HEK293T (cell line): ENCODE measurements around the gene POLD3.

Experiments
- CTCF ChIA-PET: fragments of 350-600 bp; formaldehyde crosslinking; extraction: SDS; loops from one replicate; lab custom pipeline; 2021; ENCODE audit warnings: antibody characterized with exemption, inconsistent platforms; lab: Yijun Ruan, JAX
- POLR2A ChIA-PET: fragments of 350-600 bp; formaldehyde crosslinking; extraction: SDS; loops from one replicate; lab custom pipeline; 2020; ENCODE audit warnings: antibody characterized with exemption, inconsistent platforms; lab: Yijun Ruan, JAX
- DNase-seq: peaks from one replicate; pipeline ENCODE4 v3.0.0; 2012; ENCODE audit warnings: mixed read lengths; ENCODE audit errors: extremely low spot score
- ARNT ChIP-seq: fragments of 450-650 bp; IDR thresholded peaks from 2 replicates; pipeline ENCODE4 v1.6.1; 2017; ENCODE audit warnings: mild to moderate bottlenecking
- BHLHE40 ChIP-seq: fragments of 450-650 bp; IDR thresholded peaks from 2 replicates; pipeline ENCODE4 v1.6.1; 2016; ENCODE audit warnings: mild to moderate bottlenecking, moderate library complexity, borderline replicate concordance
- CTBP1 ChIP-seq: fragments of 450-650 bp; IDR thresholded peaks from 2 replicates; pipeline ENCODE4 v1.6.1; 2016; ENCODE audit warnings: borderline replicate concordance
- ELF4 ChIP-seq: fragments of 450-650 bp; IDR thresholded peaks from 2 replicates; pipeline ENCODE4 v1.6.1; 2017; ENCODE audit warnings: antibody characterized with exemption
- FOXA1 ChIP-seq: fragments of 450-650 bp; IDR thresholded peaks from 2 replicates; pipeline ENCODE4 v1.6.1; 2016; ENCODE audit warnings: mild to moderate bottlenecking
- FOXK2 ChIP-seq: fragments of 450-650 bp; IDR thresholded peaks from 2 replicates; pipeline ENCODE4 v1.6.1; 2016; ENCODE audit warnings: mild to moderate bottlenecking
- FOXM1 ChIP-seq: fragments of 450-650 bp; IDR thresholded peaks from 2 replicates; pipeline ENCODE4 v1.6.1; 2017; ENCODE audit warnings: mild to moderate bottlenecking, borderline replicate concordance
- HDGF ChIP-seq: fragments of 450-650 bp; IDR thresholded peaks from 2 replicates; pipeline ENCODE4 v1.6.1; 2017; ENCODE audit warnings: antibody characterized with exemption, borderline replicate concordance
- L3MBTL2 ChIP-seq: fragments of 450-650 bp; conservative IDR thresholded peaks from 2 replicates; pipeline ENCODE4 v1.6.1; 2016; ENCODE audit warnings: mild to moderate bottlenecking
- LEF1 ChIP-seq: fragments of 450-650 bp; IDR thresholded peaks from 2 replicates; pipeline ENCODE4 v1.6.1; 2017; ENCODE audit warnings: mild to moderate bottlenecking, borderline replicate concordance
- NFRKB ChIP-seq: fragments of 450-650 bp; IDR thresholded peaks from 2 replicates; pipeline ENCODE4 v1.6.1; 2016; ENCODE audit warnings: mild to moderate bottlenecking, moderate library complexity
- PKNOX1 ChIP-seq: fragments of 450-650 bp; IDR thresholded peaks from 2 replicates; pipeline ENCODE4 v1.6.1; 2016
- SP1 ChIP-seq: fragments of 450-650 bp; IDR thresholded peaks from 2 replicates; pipeline ENCODE4 v1.6.1; 2017
- SUZ12 ChIP-seq: fragments of 450-650 bp; IDR thresholded peaks from 2 replicates; pipeline ENCODE4 v1.6.1; 2016; ENCODE audit warnings: mild to moderate bottlenecking
- TARDBP ChIP-seq: fragments of 450-650 bp; IDR thresholded peaks from 2 replicates; pipeline ENCODE4 v1.6.1; 2016
- ZNF384 ChIP-seq: fragments of 450-650 bp; IDR thresholded peaks from 2 replicates; pipeline ENCODE4 v1.6.1; 2016

The POLD3 gene

GRCh38 chr11:74592441-74593362 is at the start of gene POLD3:
Gene POLD3 (plus strand): TSS chr11:74592582. CDS start chr11:74592659, 77 bp downstream.
- DNase-seq = peak; percentile 92
- ChIA-PET CTCF (no interaction called here), POLR2A (interaction anchor here (0.6 to 1.5 kb wide), 13 partner anchors 10 to 610 kb away, joined by 3 to 17 read pairs (median 3); partner anchors contain the start of genes LIPT2, PGM2L1 and UCP2)
- TF ChIP-seq L3MBTL2 (peak; percentile 66), HDGF (no peak), PKNOX1 (peak; percentile 65)

GRCh38 chr11:74543991-74544390 is 48.4 kb upstream of the POLD3 start:
- CTCF ChIA-PET = no interaction called here
- POLR2A ChIA-PET = no interaction called here

GRCh38 chr11:74546752-74547151 is 45.6 kb upstream of the POLD3 start:
- no peak for DNase-seq
- ChIA-PET POLR2A (no interaction called here), CTCF (no interaction called here)
- TF ChIP-seq PKNOX1 = no peak
- no peak for TF ChIP-seq LEF1
- TF ChIP-seq ZNF384 = no peak
- no peak for TF ChIP-seq FOXA1
- TF ChIP-seq L3MBTL2 = no peak
- TF ChIP-seq SUZ12 = no peak
- TF ChIP-seq ARNT = no peak
- TF ChIP-seq ELF4 = no peak

More at GRCh38 chr11:74543991-74544390, 48.4 kb upstream of the POLD3 start:
- TF ChIP-seq ARNT (no peak), CTBP1 (no peak), PKNOX1 (no peak), SP1 (no peak), ZNF384 (no peak), FOXK2 (no peak), NFRKB (no peak), SUZ12 (no peak), TARDBP (no peak)
- no peak for DNase-seq

GRCh38 chr11:74550991-74551753 is 41.2 kb upstream of the POLD3 start:
- ChIA-PET POLR2A (interaction anchor here (0.6 to 1.7 kb wide), 4 partner anchors 36 to 974 kb away, joined by 3 to 5 read pairs (median 4); partner anchors contain the start of genes GDPD5, LIPT2 and POLD3), CTCF (interaction anchor here (1.5 kb wide), 1 partner anchor 20 kb away, joined by 8 read pairs; no protein-coding TSS in a partner anchor)
- TF ChIP-seq TARDBP (no peak), SUZ12 (no peak), BHLHE40 (no peak), LEF1 (no peak), L3MBTL2 (no peak), SP1 (no peak), FOXA1 (no peak), FOXM1 (no peak), HDGF (no peak)
- DNase-seq = no peak

- CTCF ChIA-PET = interaction anchor here (1.5 kb wide), 1 partner anchor 19 kb away, joined by 8 read pairs; no protein-coding TSS in a partner anchor
- no peak for DNase-seq
- no peak for TF ChIP-seq SP1
- no peak for TF ChIP-seq TARDBP
- no peak for TF ChIP-seq ARNT
- TF ChIP-seq PKNOX1 = no peak
- TF ChIP-seq ZNF384 = no peak
- no peak for TF ChIP-seq FOXA1
- TF ChIP-seq LEF1 = no peak
- no peak for TF ChIP-seq ELF4
- TF ChIP-seq FOXK2 = no peak
- POLR2A ChIA-PET = interaction anchor here (0.6 to 1.7 kb wide), 3 partner anchors 37 to 58 kb away, joined by 3 to 5 read pairs (median 4); partner anchors contain the start of genes LIPT2 and POLD3
These were observed 40.6 kb upstream of the POLD3 start for GRCh38 chr11:74551754-74552145.

- ChIA-PET POLR2A (no interaction called here), CTCF (no interaction called here)
These were observed 34.9 kb upstream of the POLD3 start for GRCh38 chr11:74557526-74557925.

More at GRCh38 chr11:74557526-74557925, 34.9 kb upstream of the POLD3 start:
- DNase-seq = no peak
- TF ChIP-seq PKNOX1 = no peak
- no peak for TF ChIP-seq FOXM1
- TF ChIP-seq HDGF = no peak
- TF ChIP-seq SP1 = no peak
